GM12878 (cell line): Measurements from ENCODE around the gene ASAP2. TPM values are rescaled to one million over a fixed set of nuclear protein-coding genes. Genes with fewer than 3 reads are reported as not detected.

ENCODE experiments used
- ATAC-seq: fragments of 200-7000 bp; cut with Tn5 transposase; 3 replicates; pipeline ENCODE4 v1.9.1; 2020; ENCODE audit warnings: mild to moderate bottlenecking, moderate library complexity
- BruUV-seq: library from RNA; stranded (reverse); fragments of 400-500 nt; replicated peaks from 2 replicates; lab custom pipeline; 2021; lab: Mats Ljungman, UMichigan
- CTCF ChIA-PET: fragments of 300-600 bp; sonication (Branson Sonifier 250); formaldehyde crosslinking; extraction: SDS; loops from one replicate; lab custom pipeline; 2021; ENCODE audit warnings: inconsistent platforms; lab: Yijun Ruan, JAX
- POLR2A ChIA-PET: fragments of 350-600 bp; formaldehyde crosslinking; extraction: SDS; loops from one replicate; lab custom pipeline; 2021; ENCODE audit warnings: inconsistent platforms; lab: Charles Lee
- RAD21 ChIA-PET: fragments of 300-600 bp; sonication (Branson Sonifier 250); formaldehyde crosslinking; loops from one replicate; lab custom pipeline; 2023; ENCODE audit warnings: antibody characterized with exemption; ENCODE audit not compliant: unreplicated experiment; lab: Charles Lee
- SMC1A ChIA-PET: fragments of 300-600 bp; sonication (Branson Sonifier 250); formaldehyde crosslinking; loops from one replicate; lab custom pipeline; 2023; ENCODE audit not compliant: unreplicated experiment, uncharacterized antibody; lab: Charles Lee
- DNase-seq: peaks from one replicate; pipeline ENCODE4 v3.0.0-alpha.2; 2011; ENCODE audit warnings: low read depth, low spot score
- FAIRE-seq: peaks from 3 replicates; lab custom pipeline; 2011; peaks lifted over from hg19 to GRCh38; lab: Jason Lieb, UNC
- H2AFZ ChIP-seq: 2 replicates; pipeline ENCODE4 v1.6.0; 2011; ENCODE audit warnings: low read depth, low read length, control low read depth; ENCODE audit not compliant: control insufficient read depth
- H3K27ac ChIP-seq: 2 replicates; pipeline ENCODE4 v1.5.1; 2011; ENCODE audit warnings: control low read depth; ENCODE audit not compliant: control insufficient read depth, insufficient read depth
- H3K27me3 ChIP-seq, 2 experiments: replicated peaks in 1 of 2; 2 replicates each; pipeline versions ENCODE4 v1.6.0 to v1.6.1; 2011; ENCODE audit warnings: low read length in 1 of 2; ENCODE audit not compliant: control insufficient read depth in 2 of 2, insufficient read depth in 2 of 2
- H3K36me3 ChIP-seq, 2 experiments: 2 replicates each; pipeline ENCODE4 v1.5.1; 2011; ENCODE audit warnings: low read length in 1 of 2; ENCODE audit not compliant: control insufficient read depth in 2 of 2, insufficient read depth in 2 of 2
- H3K4me1 ChIP-seq: 2 replicates; pipeline ENCODE4 v1.6.1; 2011; ENCODE audit warnings: mild to moderate bottlenecking, low read length, moderate library complexity, mixed read lengths; ENCODE audit not compliant: control insufficient read depth, insufficient read depth
- H3K4me2 ChIP-seq: 2 replicates; pipeline ENCODE4 v1.6.0; 2011; ENCODE audit warnings: control low read depth; ENCODE audit not compliant: control insufficient read depth, insufficient read depth
- H3K4me3 ChIP-seq: fragments of 200-600 bp; sonication (generic); 2 replicates; pipeline ENCODE4 v1.5.1; 2016
- H3K79me2 ChIP-seq: 2 replicates; pipeline ENCODE4 v1.6.0; 2011; ENCODE audit warnings: low read length; ENCODE audit not compliant: control insufficient read depth, insufficient read depth
- H3K9ac ChIP-seq: 2 replicates; pipeline ENCODE4 v1.8.0; 2011; ENCODE audit warnings: low read length, control low read depth, mixed read lengths; ENCODE audit not compliant: control insufficient read depth, insufficient read depth
- H3K9me3 ChIP-seq: replicated peaks from 3 replicates; pipeline ENCODE4 v1.5.1; 2011; ENCODE audit warnings: mild to moderate bottlenecking, low read length; ENCODE audit not compliant: control insufficient read depth, insufficient read depth
- H4K20me1 ChIP-seq: 2 replicates; pipeline ENCODE4 v1.6.0; 2011; ENCODE audit not compliant: control insufficient read depth, insufficient read depth
- CREB1 ChIP-seq: IDR thresholded peaks from 2 replicates; pipeline ENCODE4 v1.6.1; 2012; ENCODE audit warnings: low read depth, mild to moderate bottlenecking, inconsistent platforms
- EP300 ChIP-seq, 2 experiments: fragments of 150-350 bp in 1 of 2; IDR thresholded peaks; 2 replicates each; pipeline ENCODE4 v1.6.1; 2011 to 2012; ENCODE audit warnings: low read depth in 2 of 2, low read length in 2 of 2, borderline replicate concordance in 1 of 2, improper control_type of control experiment in 1 of 2, inconsistent platforms in 1 of 2; ENCODE audit not compliant: control insufficient read depth in 1 of 2
- MEF2A ChIP-seq: IDR thresholded peaks from 2 replicates; pipeline ENCODE4 v1.6.1; 2011; ENCODE audit warnings: low read depth, mild to moderate bottlenecking, low read length, moderate library complexity; ENCODE audit not compliant: insufficient read depth
- NBN ChIP-seq: fragments of 450-650 bp; IDR thresholded peaks from 2 replicates; pipeline ENCODE4 v1.6.1; 2016
- NR2C1 ChIP-seq: fragments of 450-650 bp; IDR thresholded peaks from 2 replicates; pipeline ENCODE4 v1.6.1; 2017; ENCODE audit warnings: antibody characterized with exemption, mild to moderate bottlenecking, moderate library complexity
- POLR2A ChIP-seq: IDR thresholded peaks from 2 replicates; pipeline ENCODE4 v1.6.1; 2011; ENCODE audit warnings: low read depth, mild to moderate bottlenecking, low read length
- ZBTB11 ChIP-seq: fragments of 450-650 bp; formaldehyde crosslinking; IDR thresholded peaks from 2 replicates; pipeline ENCODE4 v1.5.0; 2022; ENCODE audit warnings: mild to moderate bottlenecking, missing genetic modification characterization
- ZBTB4 ChIP-seq: fragments of 450-650 bp; formaldehyde crosslinking; IDR thresholded peaks from 2 replicates; pipeline ENCODE4 v1.4.0; 2022; ENCODE audit warnings: mild to moderate bottlenecking, moderate library complexity
- ZBTB40 ChIP-seq: fragments of 450-650 bp; IDR thresholded peaks from 2 replicates; pipeline ENCODE4 v1.6.1; 2016; ENCODE audit warnings: mild to moderate bottlenecking, moderate library complexity, borderline replicate concordance
- ZNF622 ChIP-seq: fragments of 450-650 bp; IDR thresholded peaks from 2 replicates; pipeline ENCODE4 v1.6.1; 2017; ENCODE audit warnings: mild to moderate bottlenecking, inconsistent platforms
- WGBS: methylation state at CpG from one replicate; pipeline ENCODE4 v1.1.6; 2016; ENCODE audit warnings: low lambda C conversion rate; ENCODE audit not compliant: insufficient replicate concordance, insufficient coverage; ENCODE audit errors: missing lambda C conversion rate; 5-methylcytosine and 5-hydroxymethylcytosine counted together
- in situ Hi-C: fragments of 300-500 bp; cut with MboI; formaldehyde crosslinking; loops from 9 replicates; pipeline ENCODE4 v1.14.3; 2018; ENCODE audit warnings: mixed read lengths
- intact Hi-C: fragments of 100-400 bp; cut with micrococcal nuclease; formaldehyde crosslinking; loops from one replicate; pipeline ENCODE4 v1.14.2; 2022; ENCODE audit not compliant: unreplicated experiment
- polyA plus RNA-seq, 11 experiments: library from polyadenylated mRNA; depleted of rRNA in 4 of 11; unstranded in 6 of 11; stranded (reverse) in 5 of 11; fragments of >200 nt; fragmentation: Nextera tagmentation in 4 of 11; fragmentation: Illumina TruSeq in 1 of 11; extraction: Ambion mirVana in 4 of 11; extraction: Trizol in 1 of 11; gene quantifications; 1 replicate in 1 of 11; 2 replicates in 10 of 11; pipeline versions ENCODE4 v1.2.1 to v1.2.3, GENCODE V29; 2011 to 2016; ENCODE audit warnings: inconsistent platforms in 2 of 11, missing spikeins in 2 of 11, low read depth in 1 of 11
- total RNA-seq, 4 experiments: library from RNA; depleted of rRNA in 3 of 4; stranded (reverse); fragments of >200 nt in 3 of 4; fragmentation: Illumina TruSeq in 1 of 4; extraction: Trizol in 1 of 4; gene quantifications; 2 replicates each; pipeline versions ENCODE4 v1.2.1 to v1.2.3, GENCODE V29; 2013 to 2021
- TF ChIP-seq, protein P1 (sequence below): fragments of 450-650 bp; IDR thresholded peaks from 2 replicates; pipeline ENCODE4 v1.6.1; 2018; ENCODE audit warnings: mild to moderate bottlenecking, low read depth, moderate library complexity; ENCODE audit not compliant: partially characterized antibody

ASAP2 gene
- total and polyA plus RNA-seq, 10 of the 15 experiments (the other 5 are each of a cell fraction or from before 2014, with no cell fraction given) = 0.05 to 0.27 (median 0.07) TPM; not detected in 4

DNA sequence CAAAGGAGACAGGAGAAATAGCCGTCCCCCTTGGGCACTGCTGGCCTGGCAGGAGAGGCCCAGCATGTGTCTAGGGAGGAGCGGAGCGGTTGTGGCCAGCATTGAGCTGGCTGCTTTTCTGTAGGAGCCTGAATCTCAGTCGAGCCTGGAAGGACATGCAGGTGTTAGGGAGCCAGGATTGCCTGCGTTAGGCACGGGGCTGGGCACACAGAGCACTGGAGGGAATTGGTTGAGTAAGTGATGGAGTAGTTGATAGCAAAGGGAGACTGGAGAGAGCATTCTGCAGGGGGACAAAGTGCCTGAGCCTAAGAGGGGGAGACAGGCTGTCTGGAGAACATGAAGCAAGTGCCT is 22.8 kb downstream of the ASAP2 start:
- SMC1A ChIA-PET = no interaction called here
- Histone ChIP-seq H4K20me1 (no peaks in the 10 kb centered on the region), H3K4me2 (no peak overlapping the region), H3K9me3 (no peaks in the 10 kb centered on the region), H3K9ac (no peak overlapping the region), H3K4me1 (no peaks in the 10 kb centered on the region), H2AFZ (no peak overlapping the region), H3K4me3 (no peak overlapping the region), H3K27ac (no peak overlapping the region), H3K36me3 (no peaks in the 10 kb centered on the region), H3K27me3 (peaks cover 8% of the 10 kb centered on the region in 2 experiments; a peak in 3 of 4 replicates), H3K79me2 (no peaks in the 10 kb centered on the region)
- 35% methylated on average over 6 of the region's 6 CpGs for WGBS
- RAD21 ChIA-PET = no interaction called here
- POLR2A ChIA-PET = no interaction called here
- no peak for ATAC-seq
- intact Hi-C loops (no loop called here), in situ Hi-C loops (no loop called here)
- no TSS peak for BruUV-seq
- CTCF ChIA-PET = no interaction called here
- DNase-seq = no peak
- FAIRE-seq = no peak
- no peak for TF ChIP-seq NR2C1
- no peak for TF ChIP-seq POLR2A
- TF ChIP-seq EP300 (IDR thresholded peaks at IDR 0.05; ENCODE audit: borderline replicate concordance in 1 of 2, control insufficient read depth in 1 of 2, low read depth in 2 of 2, low read length in 2 of 2) = no peak
- TF ChIP-seq ZBTB4 = no peak
- no peak for TF ChIP-seq ZBTB40
- TF ChIP-seq, protein P1, sequence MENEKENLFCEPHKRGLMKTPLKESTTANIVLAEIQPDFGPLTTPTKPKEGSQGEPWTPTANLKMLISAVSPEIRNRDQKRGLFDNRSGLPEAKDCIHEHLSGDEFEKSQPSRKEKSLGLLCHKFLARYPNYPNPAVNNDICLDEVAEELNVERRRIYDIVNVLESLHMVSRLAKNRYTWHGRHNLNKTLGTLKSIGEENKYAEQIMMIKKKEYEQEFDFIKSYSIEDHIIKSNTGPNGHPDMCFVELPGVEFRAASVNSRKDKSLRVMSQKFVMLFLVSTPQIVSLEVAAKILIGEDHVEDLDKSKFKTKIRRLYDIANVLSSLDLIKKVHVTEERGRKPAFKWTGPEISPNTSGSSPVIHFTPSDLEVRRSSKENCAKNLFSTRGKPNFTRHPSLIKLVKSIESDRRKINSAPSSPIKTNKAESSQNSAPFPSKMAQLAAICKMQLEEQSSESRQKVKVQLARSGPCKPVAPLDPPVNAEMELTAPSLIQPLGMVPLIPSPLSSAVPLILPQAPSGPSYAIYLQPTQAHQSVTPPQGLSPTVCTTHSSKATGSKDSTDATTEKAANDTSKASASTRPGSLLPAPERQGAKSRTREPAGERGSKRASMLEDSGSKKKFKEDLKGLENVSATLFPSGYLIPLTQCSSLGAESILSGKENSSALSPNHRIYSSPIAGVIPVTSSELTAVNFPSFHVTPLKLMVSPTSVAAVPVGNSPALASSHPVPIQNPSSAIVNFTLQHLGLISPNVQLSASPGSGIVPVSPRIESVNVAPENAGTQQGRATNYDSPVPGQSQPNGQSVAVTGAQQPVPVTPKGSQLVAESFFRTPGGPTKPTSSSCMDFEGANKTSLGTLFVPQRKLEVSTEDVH = no peak
- TF ChIP-seq NBN = no peak
- no peak for TF ChIP-seq MEF2A
- no peak for TF ChIP-seq ZNF622
- TF ChIP-seq CREB1 = no peak
- no peak for TF ChIP-seq ZBTB11 (CRISPR knock-in tag)
